Posterior vena cava (tissue), 2 donors: ENCODE data around the gene MAN1C1. TPM values are rescaled to one million over a fixed set of nuclear protein-coding genes. Genes with fewer than 3 reads are reported as not detected.

Source experiments
- DNase-seq: peaks from one replicate; pipeline ENCODE4 v3.0.0-alpha.2; 2020; ENCODE audit warnings: low spot score
- intact Hi-C, 2 donors: fragments of 100-400 bp; cut with DNase I; formaldehyde crosslinking; loops; one replicate each; pipeline versions ENCODE4 v1.14.1 to v1.14.2; 2022 to 2023
- total RNA-seq, 2 donors: library from RNA; stranded (reverse); fragmentation: NEBNext Ultra II Directional; extraction: Animal tissue kit (Norgen Biotek cat#: 25700); gene quantifications; one replicate each; pipeline ENCODE4 v1.2.1, GENCODE V29; 2021
- donor health status: DM: yes; HTN: yes; CAD: no.
- donor health status: DM: yes; HTN: yes; CAD: no.

MAN1C1 gene
- total RNA-seq, 2 donors from 2014 or later = 15.0 to 29.4 TPM

GRCh38 chr1:25664357-25665199 lies 48.0 kb downstream of the MAN1C1 start:
- no peak for DNase-seq
- intact Hi-C loops = no loop called here

- intact Hi-C loops = no loop called here
- no peak for DNase-seq
Observed at GRCh38 chr1:25666460-25666859, 49.9 kb downstream of the MAN1C1 start.

DNA sequence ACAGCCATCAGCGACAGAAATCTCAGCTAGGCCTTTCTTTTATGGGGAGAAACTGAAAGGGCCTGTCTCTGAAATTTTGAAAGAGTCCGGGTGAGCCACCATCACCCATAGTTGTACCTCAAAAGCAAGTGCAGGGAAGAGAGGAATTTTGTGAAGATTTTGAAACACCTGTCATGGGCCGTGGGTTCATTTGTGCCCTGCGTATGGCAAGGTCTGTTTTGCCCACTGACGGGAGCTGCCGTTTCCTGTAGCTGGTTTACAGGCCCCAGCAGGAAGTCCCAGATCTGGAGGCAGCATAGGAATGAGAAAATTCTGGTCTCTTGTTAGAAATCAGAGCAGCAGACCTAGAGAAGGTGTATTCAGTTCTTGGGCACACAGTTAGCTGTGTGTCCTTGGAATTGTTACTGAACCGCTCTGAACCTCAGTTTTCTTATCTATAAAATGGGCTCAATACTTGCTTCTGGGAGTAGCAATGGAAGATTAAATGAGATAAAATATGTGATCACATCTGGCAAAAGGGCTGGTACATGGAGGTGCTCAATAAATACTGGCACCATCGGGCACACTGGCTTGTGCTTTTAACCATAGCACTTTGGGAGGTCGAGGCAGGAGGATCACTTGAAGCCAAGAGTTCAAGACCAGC lies 52.5 kb downstream of the MAN1C1 start:
- DNase-seq = no peak
- intact Hi-C loops = no loop called here

DNA sequence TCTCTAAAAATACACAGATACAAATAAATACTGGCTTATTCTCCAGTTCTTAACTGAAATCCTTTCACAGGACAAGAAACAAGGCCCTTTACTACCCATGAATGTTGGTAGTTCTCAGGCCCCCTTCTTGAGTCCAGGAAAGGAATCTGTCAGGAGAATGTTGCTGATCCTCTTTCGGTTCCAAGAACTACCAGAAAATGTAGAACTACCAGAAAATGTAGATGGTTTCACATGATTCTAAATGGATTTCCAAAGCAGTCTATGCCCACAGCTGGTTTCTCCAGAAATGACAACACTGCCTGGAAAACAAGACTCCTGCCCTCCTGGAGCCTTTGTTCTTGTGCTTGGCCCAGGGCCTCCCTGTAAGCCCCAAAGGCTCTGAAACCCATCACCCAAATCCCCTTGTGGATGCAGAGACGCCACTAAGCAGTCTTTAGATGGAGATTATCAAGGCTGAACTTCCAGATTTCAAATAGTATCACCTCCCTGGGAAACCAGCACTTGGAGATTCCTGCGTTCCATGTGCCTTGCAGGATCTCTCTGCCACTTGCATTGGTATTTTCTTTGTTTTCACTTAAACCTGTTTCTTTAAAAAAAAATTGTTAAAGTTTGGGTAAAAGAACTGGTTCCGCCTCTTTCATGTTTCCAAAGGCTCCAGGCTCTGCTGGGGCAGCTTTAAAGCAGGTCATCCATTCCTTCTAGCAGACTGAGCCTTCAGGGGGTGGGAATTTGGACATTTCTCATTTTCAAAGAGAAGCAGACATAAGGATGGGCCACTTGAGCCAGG lies 53.4 kb downstream of the MAN1C1 start:
- intact Hi-C loops = no loop called here
- DNase-seq = no peak

GRCh38 chr1:25671929-25672328 lies 55.3 kb downstream of the MAN1C1 start:
- intact Hi-C loops = no loop called here
- no peak for DNase-seq

DNA sequence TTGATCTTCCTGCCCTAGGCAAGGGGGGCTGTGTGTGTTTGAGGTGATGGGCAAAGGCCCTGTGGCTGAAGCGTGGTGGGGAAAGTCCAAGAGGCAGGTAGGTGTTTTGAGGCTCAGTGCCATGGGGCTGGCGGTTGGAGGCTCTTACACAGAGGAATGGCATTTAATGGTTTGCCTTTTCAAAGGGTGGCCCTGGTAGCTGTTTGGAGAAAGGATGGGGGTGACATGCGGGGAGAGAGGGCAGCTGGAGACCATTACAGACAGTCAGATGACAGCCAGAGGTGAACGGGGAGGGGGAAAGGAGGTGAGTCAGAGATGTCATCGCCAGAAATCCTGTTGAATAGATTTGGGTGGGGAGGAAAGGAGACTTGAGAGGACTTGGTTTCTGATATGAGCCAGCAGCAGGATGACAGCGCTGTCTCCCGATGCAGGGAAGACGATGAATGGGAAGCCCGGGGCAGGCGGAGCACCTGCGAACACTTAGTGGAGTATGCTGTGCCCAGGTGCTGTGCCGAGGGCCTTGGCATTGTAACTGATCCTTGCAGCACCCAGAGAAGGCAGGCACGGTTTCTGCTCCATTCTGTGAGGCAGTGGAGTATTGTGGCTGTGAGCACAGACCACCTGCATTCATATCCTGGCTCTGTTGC lies 56.3 kb downstream of the MAN1C1 start:
- intact Hi-C loops = no loop called here
- DNase-seq = no peak

- intact Hi-C loops = no loop called here
- DNase-seq = no peak
Observed at GRCh38 chr1:25673456-25673855, 56.9 kb downstream of the MAN1C1 start.

- no peak for DNase-seq
- intact Hi-C loops = no loop called here
Observed at GRCh38 chr1:25673962-25674806, 57.6 kb downstream of the MAN1C1 start.

GRCh38 chr1:25674807-25675084 lies 58.2 kb downstream of the MAN1C1 start:
- no peak for DNase-seq
- intact Hi-C loops = no loop called here

DNA sequence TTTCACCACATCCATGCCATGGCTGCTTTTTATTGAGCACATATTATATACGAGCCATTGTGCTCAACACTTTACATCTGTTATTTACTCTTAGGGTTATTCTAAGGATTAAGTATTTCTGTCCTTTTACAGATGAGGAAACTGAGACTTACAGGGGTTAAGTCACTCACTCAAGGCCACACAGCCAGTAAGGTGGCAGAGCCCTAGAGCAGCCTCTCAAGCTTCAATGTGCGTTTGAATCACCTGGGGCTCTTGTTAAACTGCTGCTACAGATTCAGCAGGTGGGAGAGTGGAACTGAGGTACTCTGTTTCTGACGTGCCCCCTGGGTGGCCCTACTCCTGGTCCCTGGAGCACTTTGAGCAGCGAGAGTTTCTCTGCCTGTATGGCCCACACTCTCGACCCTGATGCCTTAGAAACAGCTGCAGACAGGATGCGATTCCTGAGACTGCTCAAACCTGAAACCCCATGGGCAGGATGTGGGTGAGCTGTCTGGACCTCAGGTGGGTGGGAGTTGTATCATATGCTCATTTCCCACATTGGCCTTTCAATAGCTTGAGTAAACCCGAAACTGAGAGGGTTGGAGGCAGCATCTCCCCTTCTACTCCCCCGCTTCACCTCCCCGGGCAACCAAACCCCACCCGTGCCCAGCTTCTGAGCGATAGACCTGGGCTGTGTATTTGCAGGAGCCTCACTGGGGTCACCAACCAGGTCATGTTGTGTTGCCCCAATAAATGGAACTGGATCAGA lies 59.3 kb downstream of the MAN1C1 start:
- intact Hi-C loops = no loop called here
- no peak for DNase-seq

DNA sequence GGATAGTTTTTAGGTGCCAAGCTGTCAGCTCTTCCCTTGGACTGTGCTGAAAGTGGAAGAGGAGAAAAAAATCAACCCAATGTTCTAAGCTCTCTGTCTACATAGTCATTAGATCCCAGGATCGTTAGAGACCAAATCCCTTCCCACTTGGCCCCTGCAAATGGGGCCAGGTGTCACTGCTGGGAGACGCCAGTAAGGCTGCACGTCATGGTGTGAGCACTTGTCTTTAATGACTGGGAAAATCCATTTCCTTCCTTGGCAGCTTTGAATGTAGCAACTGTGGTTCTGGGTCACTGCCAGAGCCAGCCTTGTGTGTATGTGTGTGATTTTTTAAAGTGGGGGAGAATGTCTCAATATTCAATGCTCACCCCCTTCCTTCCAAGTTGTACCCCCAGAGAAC lies 59.9 kb downstream of the MAN1C1 start:
- DNase-seq = no peak
- intact Hi-C loops = no loop called here

- intact Hi-C loops = no loop called here
- DNase-seq = no peak
Observed at GRCh38 chr1:25677193-25677773, 60.7 kb downstream of the MAN1C1 start.

DNA sequence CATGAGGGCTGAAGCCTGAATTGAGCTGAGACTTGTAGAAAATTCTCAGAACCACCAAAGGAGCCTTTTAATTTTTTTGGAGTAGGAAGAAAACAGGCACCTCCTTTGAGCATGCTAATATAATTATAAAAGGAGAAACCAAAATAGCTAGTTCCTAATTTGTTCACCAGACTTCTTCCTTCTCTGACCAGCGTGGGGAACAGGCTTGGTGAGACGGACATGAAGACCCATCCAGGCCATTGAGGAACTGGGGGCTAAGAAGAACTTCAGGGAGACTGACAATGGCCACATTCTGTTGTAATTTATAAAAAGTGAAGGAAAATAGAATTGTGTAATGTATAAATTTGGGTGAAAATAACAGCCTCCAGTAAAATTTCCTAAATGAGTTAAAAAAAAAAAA lies 62.6 kb downstream of the MAN1C1 start:
- intact Hi-C loops = no loop called here
- no peak for DNase-seq

GRCh38 chr1:25680701-25681100 lies 64.1 kb downstream of the MAN1C1 start:
- intact Hi-C loops = loop anchor here in 1 of 2 donors (1.0 kb wide), 1 partner anchor 48 kb away; no protein-coding TSS in a partner anchor
- no peak for DNase-seq

DNA sequence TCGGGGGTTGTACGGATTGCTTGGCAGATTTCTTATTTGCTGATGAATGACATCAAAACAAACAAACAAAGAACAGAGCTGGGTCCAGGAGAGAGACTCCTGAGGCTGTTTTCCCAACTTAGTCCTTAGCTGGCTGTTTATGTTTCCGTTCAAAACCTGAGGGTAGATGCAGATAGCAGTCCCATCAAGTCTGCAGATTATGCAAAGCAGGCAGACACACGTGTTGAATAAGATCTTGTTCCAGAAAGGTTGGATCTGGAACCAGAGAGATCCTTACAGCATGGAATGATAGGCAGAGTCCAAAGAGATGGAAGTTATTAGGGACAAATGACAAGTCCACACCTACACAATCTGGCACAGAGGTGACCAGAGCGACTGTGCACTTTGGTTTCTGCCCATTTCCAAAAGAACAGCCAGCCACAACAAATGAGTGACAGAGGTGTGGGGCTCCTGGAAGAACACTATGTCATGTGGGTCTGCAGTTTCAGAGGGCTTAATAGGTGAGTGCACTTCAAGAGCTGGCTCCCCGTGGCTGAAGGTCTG lies 65.5 kb downstream of the MAN1C1 start:
- DNase-seq = no peak
- intact Hi-C loops = no loop called here

- intact Hi-C loops = no loop called here
- peak; percentile 40 for DNase-seq
Observed at GRCh38 chr1:25683177-25683576, 66.6 kb downstream of the MAN1C1 start.

DNA sequence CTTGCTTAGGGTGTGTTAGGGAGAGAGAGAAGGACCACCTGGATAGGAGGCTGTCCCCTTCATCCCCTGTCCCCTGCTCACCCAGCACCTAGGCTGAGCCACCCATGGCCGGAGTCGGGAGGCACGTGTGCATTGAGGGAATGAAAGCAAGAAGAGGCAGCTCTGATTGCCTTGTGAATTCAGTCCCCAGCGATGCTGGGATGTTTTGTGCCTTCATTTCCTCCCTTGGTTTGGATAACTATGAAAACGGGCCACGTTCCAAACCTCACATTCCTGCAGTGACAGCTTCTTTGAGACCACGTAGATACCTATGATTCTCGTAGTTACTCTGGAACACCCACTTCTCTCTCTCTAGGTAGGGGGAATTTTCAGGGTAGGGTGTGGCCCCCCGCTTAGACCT lies 67.1 kb downstream of the MAN1C1 start:
- intact Hi-C loops = no loop called here
- DNase-seq = peak; percentile 60
